ENCODE results near the gene EXOC5.

Gene EXOC5

DNA sequence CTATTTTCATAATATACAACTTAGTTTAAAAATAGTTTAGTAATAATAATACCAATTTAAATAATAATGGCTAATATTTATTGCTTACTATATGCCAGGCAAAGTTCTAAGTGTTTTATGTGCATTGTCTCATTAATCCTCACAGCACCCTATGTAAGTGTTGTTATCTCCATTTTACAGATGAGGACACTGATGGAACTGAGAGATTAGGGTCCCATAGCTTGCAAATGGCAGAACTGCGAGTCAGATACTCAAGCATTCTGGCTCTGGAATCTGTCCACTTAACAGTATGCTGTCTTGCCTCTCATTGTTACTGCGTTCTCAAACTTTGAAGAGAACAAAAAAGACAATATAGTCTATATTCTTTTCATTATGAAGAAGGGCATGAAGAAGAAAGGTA, 19.0 kb upstream of the EXOC5 start:
- H3K9me3 ChIP-seq (ENCODE audit: control insufficient read depth, insufficient read depth, low read depth, low read length): no peaks in the 10 kb centered on the region
- H3K27ac ChIP-seq (ENCODE audit: extremely low read depth, low read depth, low read length): no peak overlapping the region
- H3K4me1 ChIP-seq (ENCODE audit: control insufficient read depth, insufficient read depth, low read length): no peaks in the 10 kb centered on the region
- POLR2A ChIA-PET: no interaction called here
- H3K4me3 ChIP-seq (ENCODE audit: low read depth, low read length): no peak overlapping the region
- no peak for TF ChIP-seq ZNF138 (tag by site-specific recombination; IDR thresholded peaks at IDR 0.05; ENCODE audit: borderline replicate concordance)
- TF ChIP-seq ZNF596 (tag by site-specific recombination; IDR thresholded peaks at IDR 0.05): no peak
- no peak for TF ChIP-seq REPIN1 (tag by site-specific recombination; IDR thresholded peaks at IDR 0.05; ENCODE audit: low read depth)
- TF ChIP-seq ZBTB20 (tag by site-specific recombination; IDR thresholded peaks at IDR 0.05): no peak
- TF ChIP-seq, protein P1, sequence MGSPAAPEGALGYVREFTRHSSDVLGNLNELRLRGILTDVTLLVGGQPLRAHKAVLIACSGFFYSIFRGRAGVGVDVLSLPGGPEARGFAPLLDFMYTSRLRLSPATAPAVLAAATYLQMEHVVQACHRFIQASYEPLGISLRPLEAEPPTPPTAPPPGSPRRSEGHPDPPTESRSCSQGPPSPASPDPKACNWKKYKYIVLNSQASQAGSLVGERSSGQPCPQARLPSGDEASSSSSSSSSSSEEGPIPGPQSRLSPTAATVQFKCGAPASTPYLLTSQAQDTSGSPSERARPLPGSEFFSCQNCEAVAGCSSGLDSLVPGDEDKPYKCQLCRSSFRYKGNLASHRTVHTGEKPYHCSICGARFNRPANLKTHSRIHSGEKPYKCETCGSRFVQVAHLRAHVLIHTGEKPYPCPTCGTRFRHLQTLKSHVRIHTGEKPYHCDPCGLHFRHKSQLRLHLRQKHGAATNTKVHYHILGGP (tag by site-specific recombination; IDR thresholded peaks at IDR 0.05): no peak
- TF ChIP-seq GLIS2 (tag by site-specific recombination; IDR thresholded peaks at IDR 0.05): no peak
- TF ChIP-seq, protein P2, sequence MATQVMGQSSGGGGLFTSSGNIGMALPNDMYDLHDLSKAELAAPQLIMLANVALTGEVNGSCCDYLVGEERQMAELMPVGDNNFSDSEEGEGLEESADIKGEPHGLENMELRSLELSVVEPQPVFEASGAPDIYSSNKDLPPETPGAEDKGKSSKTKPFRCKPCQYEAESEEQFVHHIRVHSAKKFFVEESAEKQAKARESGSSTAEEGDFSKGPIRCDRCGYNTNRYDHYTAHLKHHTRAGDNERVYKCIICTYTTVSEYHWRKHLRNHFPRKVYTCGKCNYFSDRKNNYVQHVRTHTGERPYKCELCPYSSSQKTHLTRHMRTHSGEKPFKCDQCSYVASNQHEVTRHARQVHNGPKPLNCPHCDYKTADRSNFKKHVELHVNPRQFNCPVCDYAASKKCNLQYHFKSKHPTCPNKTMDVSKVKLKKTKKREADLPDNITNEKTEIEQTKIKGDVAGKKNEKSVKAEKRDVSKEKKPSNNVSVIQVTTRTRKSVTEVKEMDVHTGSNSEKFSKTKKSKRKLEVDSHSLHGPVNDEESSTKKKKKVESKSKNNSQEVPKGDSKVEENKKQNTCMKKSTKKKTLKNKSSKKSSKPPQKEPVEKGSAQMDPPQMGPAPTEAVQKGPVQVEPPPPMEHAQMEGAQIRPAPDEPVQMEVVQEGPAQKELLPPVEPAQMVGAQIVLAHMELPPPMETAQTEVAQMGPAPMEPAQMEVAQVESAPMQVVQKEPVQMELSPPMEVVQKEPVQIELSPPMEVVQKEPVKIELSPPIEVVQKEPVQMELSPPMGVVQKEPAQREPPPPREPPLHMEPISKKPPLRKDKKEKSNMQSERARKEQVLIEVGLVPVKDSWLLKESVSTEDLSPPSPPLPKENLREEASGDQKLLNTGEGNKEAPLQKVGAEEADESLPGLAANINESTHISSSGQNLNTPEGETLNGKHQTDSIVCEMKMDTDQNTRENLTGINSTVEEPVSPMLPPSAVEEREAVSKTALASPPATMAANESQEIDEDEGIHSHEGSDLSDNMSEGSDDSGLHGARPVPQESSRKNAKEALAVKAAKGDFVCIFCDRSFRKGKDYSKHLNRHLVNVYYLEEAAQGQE (tag by site-specific recombination; IDR thresholded peaks at IDR 0.05): no peak
- TF ChIP-seq ZNF121 (tag by site-specific recombination; IDR thresholded peaks at IDR 0.05): no peak
- TF ChIP-seq, protein P3, sequence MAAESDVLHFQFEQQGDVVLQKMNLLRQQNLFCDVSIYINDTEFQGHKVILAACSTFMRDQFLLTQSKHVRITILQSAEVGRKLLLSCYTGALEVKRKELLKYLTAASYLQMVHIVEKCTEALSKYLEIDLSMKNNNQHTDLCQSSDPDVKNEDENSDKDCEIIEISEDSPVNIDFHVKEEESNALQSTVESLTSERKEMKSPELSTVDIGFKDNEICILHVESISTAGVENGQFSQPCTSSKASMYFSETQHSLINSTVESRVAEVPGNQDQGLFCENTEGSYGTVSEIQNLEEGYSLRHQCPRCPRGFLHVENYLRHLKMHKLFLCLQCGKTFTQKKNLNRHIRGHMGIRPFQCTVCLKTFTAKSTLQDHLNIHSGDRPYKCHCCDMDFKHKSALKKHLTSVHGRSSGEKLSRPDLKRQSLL (tag by site-specific recombination; IDR thresholded peaks at IDR 0.05): no peak
- no peak for TF ChIP-seq ZNF514 (tag by site-specific recombination; IDR thresholded peaks at IDR 0.05)
- TF ChIP-seq ZNF169 (tag by site-specific recombination; IDR thresholded peaks at IDR 0.05): no peak
- no peak for TF ChIP-seq ZNF473 (tag by site-specific recombination; IDR thresholded peaks at IDR 0.05)
- peaks cover 33 to 55% of the 10 kb centered on the region in 2 experiments for H3K36me3 ChIP-seq (ENCODE audit: control insufficient read depth in 2 of 2, insufficient read depth in 1 of 2, low read length in 2 of 2)
- CTCF ChIA-PET: interaction anchor here (0.6 kb wide), 1 partner anchor 53 kb away, joined by 3 read pairs; no protein-coding TSS in a partner anchor

DNA sequence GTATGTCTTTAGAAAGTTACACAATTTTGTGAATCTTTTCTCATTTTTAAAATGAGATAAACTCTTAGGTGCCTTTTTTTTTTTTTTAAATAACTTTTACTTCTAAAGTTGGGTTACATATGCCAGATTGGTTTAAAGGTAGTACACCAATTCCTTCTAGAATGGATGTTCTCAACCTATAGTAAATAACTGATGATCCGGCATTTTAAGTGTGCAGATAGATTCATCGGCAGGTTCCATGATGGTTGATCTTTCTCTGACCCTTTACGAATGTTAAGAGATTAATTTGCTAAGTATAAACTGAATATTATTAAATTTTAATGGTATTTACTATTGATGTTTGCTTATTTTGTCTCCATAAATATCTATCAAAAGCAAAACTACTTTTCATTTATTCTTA, 8.4 kb upstream of the EXOC5 start:
- Histone ChIP-seq H3K9me3 (ENCODE audit: control insufficient read depth, insufficient read depth, low read depth, low read length) (no peaks in the 10 kb centered on the region), H3K36me3 (ENCODE audit: control insufficient read depth in 2 of 2, insufficient read depth in 1 of 2, low read length in 2 of 2) (peaks cover 23 to 47% of the 10 kb centered on the region in 2 experiments), H3K27ac (ENCODE audit: extremely low read depth, low read depth, low read length) (no peak overlapping the region), H3K4me1 (ENCODE audit: control insufficient read depth, insufficient read depth, low read length) (no peaks in the 10 kb centered on the region), H3K4me3 (ENCODE audit: low read depth, low read length) (no peak overlapping the region)
- CTCF ChIA-PET: no interaction called here
- POLR2A ChIA-PET: interaction anchor here (0.7 kb wide), 1 partner anchor 103 kb away, joined by 3 read pairs; no protein-coding TSS in a partner anchor
- TF ChIP-seq FEZF1 (tag by site-specific recombination; IDR thresholded peaks at IDR 0.05) (no peak), ZNF776 (tag by site-specific recombination; IDR thresholded peaks at IDR 0.05; ENCODE audit: borderline replicate concordance) (no peak), ZNF175 (tag by site-specific recombination; IDR thresholded peaks at IDR 0.05) (no peak), ZNF785 (tag by site-specific recombination; IDR thresholded peaks at IDR 0.05) (no peak), ZNF558 (tag by site-specific recombination; IDR thresholded peaks at IDR 0.05) (no peak), ZNF23 (tag by site-specific recombination; IDR thresholded peaks at IDR 0.05; ENCODE audit: borderline replicate concordance) (no peak), MZF1 (tag by site-specific recombination; IDR thresholded peaks at IDR 0.05; ENCODE audit: borderline replicate concordance) (no peak), ZFP69B (tag by site-specific recombination; IDR thresholded peaks at IDR 0.05) (no peak), MEIS1 (CRISPR knock-in tag; IDR thresholded peaks at IDR 0.05; ENCODE audit: borderline replicate concordance) (no peak), GLIS1 (tag by site-specific recombination; IDR thresholded peaks at IDR 0.05) (no peak), ZNF221 (tag by site-specific recombination; IDR thresholded peaks at IDR 0.05; ENCODE audit: borderline replicate concordance) (no peak), KLF16 (tag by site-specific recombination; IDR thresholded peaks at IDR 0.05) (no peak)
- TF ChIP-seq, protein P4, sequence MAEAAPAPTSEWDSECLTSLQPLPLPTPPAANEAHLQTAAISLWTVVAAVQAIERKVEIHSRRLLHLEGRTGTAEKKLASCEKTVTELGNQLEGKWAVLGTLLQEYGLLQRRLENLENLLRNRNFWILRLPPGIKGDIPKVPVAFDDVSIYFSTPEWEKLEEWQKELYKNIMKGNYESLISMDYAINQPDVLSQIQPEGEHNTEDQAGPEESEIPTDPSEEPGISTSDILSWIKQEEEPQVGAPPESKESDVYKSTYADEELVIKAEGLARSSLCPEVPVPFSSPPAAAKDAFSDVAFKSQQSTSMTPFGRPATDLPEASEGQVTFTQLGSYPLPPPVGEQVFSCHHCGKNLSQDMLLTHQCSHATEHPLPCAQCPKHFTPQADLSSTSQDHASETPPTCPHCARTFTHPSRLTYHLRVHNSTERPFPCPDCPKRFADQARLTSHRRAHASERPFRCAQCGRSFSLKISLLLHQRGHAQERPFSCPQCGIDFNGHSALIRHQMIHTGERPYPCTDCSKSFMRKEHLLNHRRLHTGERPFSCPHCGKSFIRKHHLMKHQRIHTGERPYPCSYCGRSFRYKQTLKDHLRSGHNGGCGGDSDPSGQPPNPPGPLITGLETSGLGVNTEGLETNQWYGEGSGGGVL (tag by site-specific recombination; IDR thresholded peaks at IDR 0.05): no peak
- TF ChIP-seq, protein P3 (tag by site-specific recombination; IDR thresholded peaks at IDR 0.05): no peak
- TF ChIP-seq, protein P5, sequence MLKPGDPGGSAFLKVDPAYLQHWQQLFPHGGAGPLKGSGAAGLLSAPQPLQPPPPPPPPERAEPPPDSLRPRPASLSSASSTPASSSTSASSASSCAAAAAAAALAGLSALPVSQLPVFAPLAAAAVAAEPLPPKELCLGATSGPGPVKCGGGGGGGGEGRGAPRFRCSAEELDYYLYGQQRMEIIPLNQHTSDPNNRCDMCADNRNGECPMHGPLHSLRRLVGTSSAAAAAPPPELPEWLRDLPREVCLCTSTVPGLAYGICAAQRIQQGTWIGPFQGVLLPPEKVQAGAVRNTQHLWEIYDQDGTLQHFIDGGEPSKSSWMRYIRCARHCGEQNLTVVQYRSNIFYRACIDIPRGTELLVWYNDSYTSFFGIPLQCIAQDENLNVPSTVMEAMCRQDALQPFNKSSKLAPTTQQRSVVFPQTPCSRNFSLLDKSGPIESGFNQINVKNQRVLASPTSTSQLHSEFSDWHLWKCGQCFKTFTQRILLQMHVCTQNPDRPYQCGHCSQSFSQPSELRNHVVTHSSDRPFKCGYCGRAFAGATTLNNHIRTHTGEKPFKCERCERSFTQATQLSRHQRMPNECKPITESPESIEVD (tag by site-specific recombination; IDR thresholded peaks at IDR 0.05): no peak

Data from HEK293 (cell line).